Endodermal cell (in vitro differentiated cells): ENCODE results near the gene CUL2. TPM values are rescaled to one million over a fixed set of nuclear protein-coding genes. Genes with fewer than 3 reads are reported as not detected.

Experiments used
- DNase-seq: peaks from one replicate; pipeline ENCODE4 v3.0.0-alpha.2; 2017
- H3K27ac ChIP-seq: 2 replicates; pipeline ENCODE4 v1.5.1; 2013; ENCODE audit warnings: mild to moderate bottlenecking, low read depth, low read length, moderate library complexity
- H3K27me3 ChIP-seq: 2 replicates; pipeline ENCODE4 v1.6.1; 2013; ENCODE audit warnings: mild to moderate bottlenecking, low read length, moderate library complexity; ENCODE audit not compliant: insufficient read depth, control insufficient read depth, poor library complexity, severe bottlenecking
- H3K36me3 ChIP-seq: 2 replicates; pipeline ENCODE4 v1.7.0; 2013; ENCODE audit warnings: mild to moderate bottlenecking, low read length, moderate library complexity; ENCODE audit not compliant: control insufficient read depth, insufficient read depth
- H3K4me1 ChIP-seq: one replicate; pipeline ENCODE4 v1.7.0; 2013; ENCODE audit warnings: low read length; ENCODE audit not compliant: control insufficient read depth, insufficient read depth
- H3K4me3 ChIP-seq: 2 replicates; pipeline ENCODE4 v1.5.1; 2013; ENCODE audit warnings: mild to moderate bottlenecking, low read length, moderate library complexity
- H3K9ac ChIP-seq: 2 replicates; pipeline ENCODE4 v1.6.1; 2013; ENCODE audit warnings: mild to moderate bottlenecking, low read length, moderate library complexity; ENCODE audit not compliant: poor library complexity, severe bottlenecking; ENCODE audit errors: extremely low read depth
- H3K9me3 ChIP-seq: 2 replicates; pipeline ENCODE4 v1.6.1; 2013; ENCODE audit warnings: mild to moderate bottlenecking, low read length, moderate library complexity; ENCODE audit not compliant: control insufficient read depth
- H3K27ac Mint-ChIP-seq: 2 replicates; pipeline ENCODE4 v1.8.0; 2020; ENCODE audit warnings: mixed read lengths
- H3K27me3 Mint-ChIP-seq: 2 replicates; pipeline ENCODE4 v1.8.0; 2021; ENCODE audit warnings: mild to moderate bottlenecking, mixed read lengths; ENCODE audit not compliant: insufficient read depth
- H3K36me3 Mint-ChIP-seq: 2 replicates; pipeline ENCODE4 v1.8.0; 2020; ENCODE audit warnings: low read depth, mixed read lengths
- H3K4me1 Mint-ChIP-seq: 2 replicates; pipeline ENCODE4 v1.8.0; 2020; ENCODE audit warnings: mixed read lengths
- H3K4me3 Mint-ChIP-seq: 2 replicates; pipeline ENCODE4 v1.8.0; 2020; ENCODE audit warnings: mild to moderate bottlenecking, moderate library complexity, mixed read lengths
- H3K9me3 Mint-ChIP-seq: 2 replicates; pipeline ENCODE4 v1.8.0; 2020; ENCODE audit warnings: mild to moderate bottlenecking, mixed read lengths
- CTCF ChIP-seq: fragments of 200-600 bp; sonication (generic); conservative IDR thresholded peaks from 2 replicates; pipeline ENCODE4 v1.5.0; 2021; ENCODE audit warnings: antibody characterized with exemption, mild to moderate bottlenecking
- WGBS, 2 experiments: methylation state at CpG; one replicate each; pipeline versions ENCODE4 v1.1.5 to v1.1.7; 2013; ENCODE audit warnings: missing lambda C conversion rate in 2 of 2, mixed read lengths in 1 of 2; ENCODE audit not compliant: insufficient coverage in 1 of 2, insufficient read length in 1 of 2; 5-methylcytosine and 5-hydroxymethylcytosine counted together
- total RNA-seq, 2 donors: library from RNA; stranded (reverse); fragmentation: NEBNext Ultra II Directional in 1 of 2; extraction: Animal tissue kit (Norgen Biotek cat#: 25700) in 1 of 2; gene quantifications; 2 replicates in 1 of 2; 3 replicates in 1 of 2; pipeline ENCODE4 v1.2.1, GENCODE V29; 2021

Gene CUL2
- total RNA-seq, 2 donors from 2014 or later: 39.2 to 41.5 TPM

- Histone ChIP-seq H3K36me3 (no peaks in the 10 kb centered on the region), H3K4me3 (no peak overlapping the region), H3K9ac (no peak overlapping the region), H3K27ac (no peak overlapping the region), H3K4me1 (no peaks in the 10 kb centered on the region), H3K27me3 (no peaks in the 10 kb centered on the region), H3K9me3 (no peaks in the 10 kb centered on the region)
- H3K27ac Mint-ChIP-seq: no peak overlapping the region
- no peaks in the 10 kb centered on the region for H3K27me3 Mint-ChIP-seq
- WGBS, 2 experiments: 47 to 53% methylated on average over 1 of the region's 1 CpG
- H3K4me1 Mint-ChIP-seq: peaks cover 2% of the 10 kb centered on the region
- no peaks in the 10 kb centered on the region for H3K9me3 Mint-ChIP-seq
- DNase-seq: no peak
- no peaks in the 10 kb centered on the region for H3K36me3 Mint-ChIP-seq
- no peak overlapping the region for H3K4me3 Mint-ChIP-seq
- TF ChIP-seq CTCF: no peak
Observed at GRCh38 chr10:35133586-35133985, 43.4 kb upstream of the CUL2 start.

- H3K4me3 Mint-ChIP-seq: no peak overlapping the region
- no peaks in the 10 kb centered on the region for H3K9me3 ChIP-seq
- TF ChIP-seq CTCF: no peak
- no peak overlapping the region for H3K9ac ChIP-seq
- WGBS, 2 experiments: 90 to 100% methylated on average over 2 of the region's 2 CpGs
- H3K9me3 Mint-ChIP-seq: peaks cover 2% of the 10 kb centered on the region
- DNase-seq: no peak
- H3K36me3 ChIP-seq: no peaks in the 10 kb centered on the region
- H3K27me3 ChIP-seq: no peaks in the 10 kb centered on the region
- no peak overlapping the region for H3K4me3 ChIP-seq
- H3K27me3 Mint-ChIP-seq: no peaks in the 10 kb centered on the region
- H3K4me1 ChIP-seq: no peaks in the 10 kb centered on the region
- no peak overlapping the region for H3K27ac ChIP-seq
- H3K27ac Mint-ChIP-seq: no peak overlapping the region
- peaks cover 5% of the 10 kb centered on the region for H3K4me1 Mint-ChIP-seq
- peaks cover 5% of the 10 kb centered on the region for H3K36me3 Mint-ChIP-seq
Observed at GRCh38 chr10:35132727-35133126, 42.6 kb upstream of the CUL2 start.

- Mint-ChIP-seq H3K4me1 (peaks cover 5% of the 10 kb centered on the region), H3K36me3 (peaks cover 5% of the 10 kb centered on the region), H3K27me3 (no peaks in the 10 kb centered on the region), H3K4me3 (no peak overlapping the region), H3K9me3 (peaks cover 2% of the 10 kb centered on the region), H3K27ac (no peak overlapping the region)
- Histone ChIP-seq H3K4me3 (no peak overlapping the region), H3K27me3 (no peaks in the 10 kb centered on the region), H3K36me3 (no peaks in the 10 kb centered on the region), H3K9ac (no peak overlapping the region), H3K27ac (no peak overlapping the region), H3K9me3 (no peaks in the 10 kb centered on the region), H3K4me1 (no peaks in the 10 kb centered on the region)
- no peak for TF ChIP-seq CTCF
- DNase-seq: no peak
- 90 to 95% methylated on average over 3 to 4 of the region's 4 CpGs for WGBS, 2 experiments
Observed at GRCh38 chr10:35130663-35131062, 40.5 kb upstream of the CUL2 start.
